A673 (cell line): ENCODE results near the gene HSDL2. TPM values are rescaled to one million over a fixed set of nuclear protein-coding genes. Genes with fewer than 3 reads are reported as not detected.

Experiments
- BruUV-seq: library from RNA; stranded (reverse); fragments of 400-500 nt; replicated peaks from 2 replicates; lab custom pipeline; 2021; lab: Mats Ljungman, UMichigan
- CTCF ChIA-PET: fragments of 300-600 bp; sonication (Branson Sonifier 250); formaldehyde crosslinking; loops from one replicate; lab custom pipeline; 2022; ENCODE audit warnings: antibody characterized with exemption; lab: Charles Lee
- POLR2A ChIA-PET: fragments of 300-600 bp; sonication (Branson Sonifier 250); formaldehyde crosslinking; loops from one replicate; lab custom pipeline; 2022; ENCODE audit warnings: antibody characterized with exemption; ENCODE audit not compliant: low non-redundant PET; lab: Charles Lee
- DNase-seq: peaks from one replicate; pipeline ENCODE4 v3.0.0-alpha.2; 2015; ENCODE audit warnings: low spot score
- H3K27ac ChIP-seq: fragments of 200-600 bp; sonication (generic); 2 replicates; pipeline ENCODE4 v1.5.1; 2016; ENCODE audit warnings: mixed run types, low read depth, mild to moderate bottlenecking, mixed read lengths, antibody characterized with exemption, low read length; ENCODE audit not compliant: poor library complexity, severe bottlenecking
- H3K27me3 ChIP-seq: fragments of 200-600 bp; sonication (generic); replicated peaks from 2 replicates; pipeline ENCODE4 v1.6.1; 2017; ENCODE audit warnings: mixed run types, low read depth, mild to moderate bottlenecking, mixed read lengths, antibody characterized with exemption, low read length; ENCODE audit not compliant: insufficient read depth, poor library complexity
- H3K36me3 ChIP-seq: fragments of 200-600 bp; sonication (generic); 2 replicates; pipeline ENCODE4 v1.6.1; 2016; ENCODE audit warnings: mixed run types, mild to moderate bottlenecking, mixed read lengths, antibody characterized with exemption, low read length; ENCODE audit not compliant: insufficient read depth, poor library complexity, severe bottlenecking
- H3K4me1 ChIP-seq: fragments of 200-600 bp; sonication (generic); 2 replicates; pipeline ENCODE4 v1.6.1; 2017; ENCODE audit warnings: mixed run types, mild to moderate bottlenecking, mixed read lengths, antibody characterized with exemption, low read length; ENCODE audit not compliant: insufficient read depth, poor library complexity, severe bottlenecking
- H3K4me3 ChIP-seq: fragments of 200-600 bp; sonication (generic); 2 replicates; pipeline ENCODE4 v1.5.1; 2016; ENCODE audit warnings: low read depth, mixed run types, mild to moderate bottlenecking, mixed read lengths, low read length; ENCODE audit not compliant: poor library complexity, severe bottlenecking
- H3K9me3 ChIP-seq: fragments of 200-600 bp; sonication (generic); 2 replicates; pipeline ENCODE4 v1.6.1; 2016; ENCODE audit warnings: mixed run types, low read depth, mild to moderate bottlenecking, mixed read lengths, antibody characterized with exemption, low read length; ENCODE audit not compliant: poor library complexity, severe bottlenecking
- EZH2 ChIP-seq: fragments of 200-600 bp; sonication (generic); IDR thresholded peaks from 2 replicates; pipeline ENCODE4 v1.6.1; 2017; ENCODE audit warnings: borderline replicate concordance, low read depth, mild to moderate bottlenecking, mixed read lengths, antibody characterized with exemption, low read length; ENCODE audit not compliant: poor library complexity, severe bottlenecking
- intact Hi-C: fragments of 100-400 bp; cut with micrococcal nuclease; formaldehyde crosslinking; loops from one replicate; pipeline ENCODE4 v1.10.0; 2022; ENCODE audit not compliant: unreplicated experiment
- total RNA-seq: library from RNA; stranded (reverse); gene quantifications from 2 replicates; pipeline ENCODE4 v1.2.3, GENCODE V29; 2021
- TF ChIP-seq, protein P1 (sequence below): fragments of 300-800, 200-600 bp; sonication (generic); conservative IDR thresholded peaks from 2 replicates; pipeline ENCODE4 v1.5.1; 2017; ENCODE audit warnings: low read depth, mild to moderate bottlenecking, antibody characterized with exemption, low read length, moderate library complexity, mixed read lengths

The HSDL2 gene
- total RNA-seq, 1 experiment from 2014 or later: 28.2 TPM

DNA sequence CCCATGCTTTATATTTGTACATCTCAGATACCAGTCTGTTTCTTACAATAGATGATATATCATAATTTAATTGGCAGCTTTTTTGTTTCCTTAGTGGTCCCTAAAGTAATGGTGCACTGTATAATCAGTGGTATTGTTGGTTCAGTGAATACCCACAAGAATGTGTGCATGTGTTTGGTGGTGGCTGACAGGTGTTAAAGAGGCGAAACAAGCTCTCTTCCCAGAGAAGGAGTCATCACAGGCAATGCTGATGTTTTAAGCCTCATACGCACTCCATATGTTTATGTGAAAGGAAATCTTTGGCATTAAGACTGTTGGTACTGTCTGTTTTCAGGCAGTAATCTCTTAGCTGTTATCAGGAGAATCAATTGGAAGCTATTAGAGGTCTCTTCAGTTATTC is 57.5 kb downstream of the HSDL2 start:
- intact Hi-C loops: no loop called here
- TF ChIP-seq EZH2: no peak
- TF ChIP-seq, protein P1, sequence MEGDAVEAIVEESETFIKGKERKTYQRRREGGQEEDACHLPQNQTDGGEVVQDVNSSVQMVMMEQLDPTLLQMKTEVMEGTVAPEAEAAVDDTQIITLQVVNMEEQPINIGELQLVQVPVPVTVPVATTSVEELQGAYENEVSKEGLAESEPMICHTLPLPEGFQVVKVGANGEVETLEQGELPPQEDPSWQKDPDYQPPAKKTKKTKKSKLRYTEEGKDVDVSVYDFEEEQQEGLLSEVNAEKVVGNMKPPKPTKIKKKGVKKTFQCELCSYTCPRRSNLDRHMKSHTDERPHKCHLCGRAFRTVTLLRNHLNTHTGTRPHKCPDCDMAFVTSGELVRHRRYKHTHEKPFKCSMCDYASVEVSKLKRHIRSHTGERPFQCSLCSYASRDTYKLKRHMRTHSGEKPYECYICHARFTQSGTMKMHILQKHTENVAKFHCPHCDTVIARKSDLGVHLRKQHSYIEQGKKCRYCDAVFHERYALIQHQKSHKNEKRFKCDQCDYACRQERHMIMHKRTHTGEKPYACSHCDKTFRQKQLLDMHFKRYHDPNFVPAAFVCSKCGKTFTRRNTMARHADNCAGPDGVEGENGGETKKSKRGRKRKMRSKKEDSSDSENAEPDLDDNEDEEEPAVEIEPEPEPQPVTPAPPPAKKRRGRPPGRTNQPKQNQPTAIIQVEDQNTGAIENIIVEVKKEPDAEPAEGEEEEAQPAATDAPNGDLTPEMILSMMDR: no peak
- POLR2A ChIA-PET: no interaction called here
- BruUV-seq: no TSS peak
- Histone ChIP-seq H3K4me3 (no peak overlapping the region), H3K27ac (no peak overlapping the region), H3K9me3 (no peaks in the 10 kb centered on the region), H3K4me1 (no peaks in the 10 kb centered on the region), H3K27me3 (no peaks in the 10 kb centered on the region), H3K36me3 (no peaks in the 10 kb centered on the region)
- no peak for DNase-seq
- CTCF ChIA-PET: no interaction called here

DNA sequence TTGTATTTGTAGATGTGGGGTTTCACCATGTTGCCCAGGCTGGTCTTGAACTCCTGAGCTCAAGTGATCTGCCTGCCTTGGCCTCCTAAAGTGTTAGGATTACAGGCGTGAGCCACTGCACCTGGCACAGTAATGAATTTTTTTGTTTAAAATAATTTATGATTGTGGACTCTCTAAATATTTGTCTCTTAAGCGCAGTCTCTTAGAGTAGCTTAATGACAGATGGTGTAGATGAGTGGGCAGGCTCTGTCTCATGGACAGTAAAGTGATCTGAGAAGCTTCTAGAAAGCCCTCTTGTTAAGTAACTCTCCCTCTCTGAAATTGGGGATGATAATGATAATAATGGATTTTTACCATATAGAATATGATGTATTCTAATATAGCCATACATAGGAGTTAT is 59.3 kb downstream of the HSDL2 start:
- Histone ChIP-seq H3K4me3 (no peak overlapping the region), H3K4me1 (no peaks in the 10 kb centered on the region), H3K27ac (no peak overlapping the region), H3K27me3 (no peaks in the 10 kb centered on the region), H3K9me3 (no peaks in the 10 kb centered on the region), H3K36me3 (no peaks in the 10 kb centered on the region)
- ChIA-PET CTCF (no interaction called here), POLR2A (interaction anchor here (0.5 kb wide), 1 partner anchor 194 kb away, joined by 5 read pairs; no protein-coding TSS in a partner anchor)
- no TSS peak for BruUV-seq
- intact Hi-C loops: no loop called here
- TF ChIP-seq EZH2: no peak
- TF ChIP-seq, protein P1: no peak
- no peak for DNase-seq

DNA sequence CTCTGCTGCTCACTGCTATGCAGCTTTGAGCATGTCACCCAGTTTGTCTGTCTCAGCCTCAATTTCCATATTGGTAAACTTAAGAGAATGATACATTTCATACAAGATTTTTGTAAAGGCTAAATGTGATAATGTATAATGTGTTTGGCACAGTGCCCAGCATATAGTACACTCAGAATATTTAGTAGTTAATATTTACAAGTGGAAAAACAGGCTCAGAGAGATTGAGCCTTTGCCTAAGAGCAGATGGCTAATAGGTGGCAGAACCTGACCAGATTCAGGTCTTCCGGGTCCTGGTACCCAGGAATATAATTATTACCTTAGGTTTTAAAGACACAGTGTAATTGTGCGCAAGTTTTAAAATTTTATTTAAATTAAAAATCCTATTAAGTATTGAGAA is 59.9 kb downstream of the HSDL2 start:
- no peak overlapping the region for H3K4me3 ChIP-seq
- no TSS peak for BruUV-seq

More for the DNA sequence above, 59.9 kb downstream of the HSDL2 start:
- Histone ChIP-seq H3K9me3 (no peaks in the 10 kb centered on the region), H3K4me1 (no peaks in the 10 kb centered on the region), H3K36me3 (no peaks in the 10 kb centered on the region), H3K27me3 (no peaks in the 10 kb centered on the region), H3K27ac (no peak overlapping the region)
- no peak for DNase-seq
- ChIA-PET CTCF (no interaction called here), POLR2A (interaction anchor here (0.5 kb wide), 1 partner anchor 193 kb away, joined by 5 read pairs; no protein-coding TSS in a partner anchor)
- intact Hi-C loops: no loop called here
- no peak for TF ChIP-seq EZH2
- TF ChIP-seq, protein P1: no peak
